ENCODE measurements around the gene HOMEZ. TPM values are rescaled to one million over a fixed set of nuclear protein-coding genes. Genes with fewer than 3 reads are reported as not detected.

HOMEZ gene
- total RNA-seq, 1 donor from 2014 or later = 21.7 TPM

DNA sequence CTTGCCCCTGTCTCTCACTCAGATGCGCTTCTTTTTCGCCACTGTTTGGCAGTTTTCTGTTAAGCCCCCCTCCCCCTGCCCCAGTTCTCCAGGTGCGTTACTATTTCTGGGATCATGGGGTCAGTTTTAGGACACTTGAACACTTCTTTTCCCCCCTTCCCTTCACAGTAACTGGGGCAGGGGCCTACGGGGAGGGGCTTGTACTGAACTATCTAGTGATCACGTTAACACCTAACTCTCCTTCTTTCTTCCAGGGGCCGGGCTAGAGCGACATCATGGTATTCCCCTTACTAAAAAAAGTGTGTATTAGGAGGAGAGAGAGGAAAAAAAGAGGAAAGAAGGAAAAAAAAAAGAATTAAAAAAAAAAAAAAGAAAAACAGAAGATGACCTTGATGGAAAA, 39.1 kb upstream of the HOMEZ start:
- H3K9me3 Mint-ChIP-seq (ENCODE audit: unreplicated experiment) = no peaks in the 10 kb centered on the region
- no peak overlapping the region for H3K4me3 Mint-ChIP-seq (ENCODE audit: unreplicated experiment)
- H3K4me1 Mint-ChIP-seq (ENCODE audit: unreplicated experiment) = peaks cover 35% of the 10 kb centered on the region
- TF ChIP-seq, protein P1, sequence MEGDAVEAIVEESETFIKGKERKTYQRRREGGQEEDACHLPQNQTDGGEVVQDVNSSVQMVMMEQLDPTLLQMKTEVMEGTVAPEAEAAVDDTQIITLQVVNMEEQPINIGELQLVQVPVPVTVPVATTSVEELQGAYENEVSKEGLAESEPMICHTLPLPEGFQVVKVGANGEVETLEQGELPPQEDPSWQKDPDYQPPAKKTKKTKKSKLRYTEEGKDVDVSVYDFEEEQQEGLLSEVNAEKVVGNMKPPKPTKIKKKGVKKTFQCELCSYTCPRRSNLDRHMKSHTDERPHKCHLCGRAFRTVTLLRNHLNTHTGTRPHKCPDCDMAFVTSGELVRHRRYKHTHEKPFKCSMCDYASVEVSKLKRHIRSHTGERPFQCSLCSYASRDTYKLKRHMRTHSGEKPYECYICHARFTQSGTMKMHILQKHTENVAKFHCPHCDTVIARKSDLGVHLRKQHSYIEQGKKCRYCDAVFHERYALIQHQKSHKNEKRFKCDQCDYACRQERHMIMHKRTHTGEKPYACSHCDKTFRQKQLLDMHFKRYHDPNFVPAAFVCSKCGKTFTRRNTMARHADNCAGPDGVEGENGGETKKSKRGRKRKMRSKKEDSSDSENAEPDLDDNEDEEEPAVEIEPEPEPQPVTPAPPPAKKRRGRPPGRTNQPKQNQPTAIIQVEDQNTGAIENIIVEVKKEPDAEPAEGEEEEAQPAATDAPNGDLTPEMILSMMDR (IDR thresholded peaks at IDR 0.05; ENCODE audit: unreplicated experiment) = no peak
- peaks cover 27% of the 10 kb centered on the region for H3K36me3 Mint-ChIP-seq (ENCODE audit: low read depth, unreplicated experiment)
- no peak overlapping the region for H3K27ac Mint-ChIP-seq (ENCODE audit: unreplicated experiment)
- DNase-seq (ENCODE audit: low spot score) = no peak
- H3K27me3 Mint-ChIP-seq (ENCODE audit: unreplicated experiment) = peaks cover 18% of the 10 kb centered on the region

DNA sequence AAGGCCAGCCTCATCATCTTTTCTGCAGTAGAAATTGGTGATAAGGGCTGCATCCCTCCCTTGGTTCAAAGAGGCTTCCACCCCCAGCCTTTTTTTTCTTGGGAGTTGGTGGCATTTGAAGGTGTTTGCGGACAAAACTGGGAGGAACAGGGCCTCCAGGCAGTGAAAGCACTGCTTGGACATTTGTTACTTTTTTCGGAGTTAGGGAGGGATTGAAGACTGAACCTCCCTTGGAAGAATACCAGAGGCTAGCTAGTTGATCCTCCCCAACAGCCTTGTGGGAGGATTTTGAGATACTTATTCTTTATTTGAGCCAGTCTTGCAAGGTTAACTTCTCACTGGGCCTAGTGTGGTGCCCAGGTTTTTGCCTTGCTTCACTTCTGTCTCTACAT, 38.5 kb upstream of the HOMEZ start:
- H3K4me3 Mint-ChIP-seq (ENCODE audit: unreplicated experiment) = no peak overlapping the region
- no peaks in the 10 kb centered on the region for H3K9me3 Mint-ChIP-seq (ENCODE audit: unreplicated experiment)
- H3K27me3 Mint-ChIP-seq (ENCODE audit: unreplicated experiment) = peaks cover 18% of the 10 kb centered on the region
- no peak for DNase-seq (ENCODE audit: low spot score)
- peaks cover 40% of the 10 kb centered on the region for H3K4me1 Mint-ChIP-seq (ENCODE audit: unreplicated experiment)
- H3K36me3 Mint-ChIP-seq (ENCODE audit: low read depth, unreplicated experiment) = peaks cover 33% of the 10 kb centered on the region
- TF ChIP-seq, protein P1 (IDR thresholded peaks at IDR 0.05; ENCODE audit: unreplicated experiment) = no peak
- H3K27ac Mint-ChIP-seq (ENCODE audit: unreplicated experiment) = no peak overlapping the region

DNA sequence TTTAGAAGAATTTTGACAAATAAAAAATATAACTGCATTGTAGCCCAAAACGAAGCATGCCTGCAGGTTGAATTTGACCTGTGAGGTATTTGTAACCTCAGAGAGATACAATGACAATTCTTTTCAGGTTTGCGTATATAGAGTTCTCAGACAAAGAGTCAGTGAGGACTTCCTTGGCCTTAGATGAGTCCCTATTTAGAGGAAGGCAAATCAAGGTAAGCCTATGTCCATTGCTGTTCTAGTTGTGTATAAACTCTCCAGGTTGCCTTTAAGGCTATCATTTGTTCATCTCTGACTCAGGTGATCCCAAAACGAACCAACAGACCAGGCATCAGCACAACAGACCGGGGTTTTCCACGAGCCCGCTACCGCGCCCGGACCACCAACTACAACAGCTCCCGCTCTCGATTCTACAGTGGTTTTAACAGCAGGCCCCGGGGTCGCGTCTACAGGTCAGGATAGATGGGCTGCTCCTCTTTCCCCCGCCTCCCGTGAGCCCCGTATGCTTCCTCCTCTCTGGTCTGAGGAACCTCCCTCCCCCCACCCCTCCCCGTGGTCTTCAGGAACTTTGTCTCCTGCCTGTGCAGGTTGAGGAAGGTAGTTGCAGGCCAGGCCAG, 38.0 kb upstream of the HOMEZ start:
- H3K27ac Mint-ChIP-seq (ENCODE audit: unreplicated experiment) = no peak overlapping the region
- no peak for DNase-seq (ENCODE audit: low spot score)
- H3K4me1 Mint-ChIP-seq (ENCODE audit: unreplicated experiment) = peaks cover 40% of the 10 kb centered on the region
- H3K4me3 Mint-ChIP-seq (ENCODE audit: unreplicated experiment) = no peak overlapping the region
- peaks cover 33% of the 10 kb centered on the region for H3K36me3 Mint-ChIP-seq (ENCODE audit: low read depth, unreplicated experiment)
- TF ChIP-seq, protein P1 (IDR thresholded peaks at IDR 0.05; ENCODE audit: unreplicated experiment) = no peak
- peaks cover 18% of the 10 kb centered on the region for H3K27me3 Mint-ChIP-seq (ENCODE audit: unreplicated experiment)
- no peaks in the 10 kb centered on the region for H3K9me3 Mint-ChIP-seq (ENCODE audit: unreplicated experiment)

DNA sequence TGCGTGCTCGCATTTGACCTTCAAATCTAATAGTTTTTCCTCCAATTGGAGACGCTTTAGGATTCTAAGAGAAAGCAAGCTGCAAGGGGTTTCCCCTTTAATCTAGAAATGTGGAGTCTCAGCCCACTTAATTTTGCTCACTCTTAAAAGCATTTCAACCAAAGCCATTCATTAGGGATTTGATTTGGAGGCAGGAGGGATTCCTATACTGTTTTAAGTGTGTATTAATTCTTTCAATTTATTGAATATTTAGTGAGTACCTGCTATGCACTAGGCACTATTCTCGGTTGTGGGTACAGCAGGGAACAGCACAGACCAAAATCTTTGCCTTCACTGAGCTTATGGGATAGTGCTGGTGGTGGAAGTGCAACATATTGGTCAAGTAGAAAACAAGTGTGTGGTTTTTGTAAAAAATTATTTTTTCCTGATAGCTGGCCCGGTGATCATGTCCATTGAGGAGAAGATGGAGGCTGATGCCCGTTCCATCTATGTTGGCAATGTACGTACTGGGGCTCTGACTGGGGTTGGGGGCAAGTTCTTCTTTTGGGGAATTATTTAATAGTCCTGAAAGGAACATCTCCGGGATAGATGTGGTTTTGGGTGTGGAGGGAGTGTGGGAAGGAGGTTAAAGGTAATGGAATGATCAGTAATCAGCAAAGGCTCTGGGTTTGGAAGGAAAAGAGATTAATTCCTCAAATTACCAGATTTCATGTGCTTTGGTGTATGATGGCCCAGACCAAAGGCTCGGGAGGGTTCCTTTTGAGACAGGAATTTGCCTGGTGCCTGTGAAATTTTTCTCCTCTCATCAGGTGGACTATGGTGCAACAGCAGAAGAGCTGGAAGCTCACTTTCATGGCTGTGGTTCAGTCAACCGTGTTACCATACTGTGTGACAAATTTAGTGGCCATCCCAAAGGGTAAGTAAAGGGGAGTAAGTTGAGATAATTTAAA, 36.9 kb upstream of the HOMEZ start:
- peaks cover 33% of the 10 kb centered on the region for H3K36me3 Mint-ChIP-seq (ENCODE audit: low read depth, unreplicated experiment)
- no peaks in the 10 kb centered on the region for H3K9me3 Mint-ChIP-seq (ENCODE audit: unreplicated experiment)
- no peak for DNase-seq (ENCODE audit: low spot score)
- H3K27me3 Mint-ChIP-seq (ENCODE audit: unreplicated experiment) = peaks cover 18% of the 10 kb centered on the region
- peak overlapping the region; percentile 94 for H3K4me3 Mint-ChIP-seq (ENCODE audit: unreplicated experiment)
- H3K27ac Mint-ChIP-seq (ENCODE audit: unreplicated experiment) = peak overlapping the region; percentile 92
- TF ChIP-seq, protein P1 (IDR thresholded peaks at IDR 0.05; ENCODE audit: unreplicated experiment) = no peak
- peaks cover 40% of the 10 kb centered on the region for H3K4me1 Mint-ChIP-seq (ENCODE audit: unreplicated experiment)

Measured in endothelial cell (in vitro differentiated cells).